Heart right ventricle (tissue), 16 donors: ENCODE results near the gene OCA2. TPM values are rescaled to one million over a fixed set of nuclear protein-coding genes. Genes with fewer than 3 reads are reported as not detected.

ENCODE experiments used
- ATAC-seq, 8 donors: fragments of 200-7000 bp; cut with Tn5 transposase; one replicate each; pipeline ENCODE4 v1.9.1; 2020; ENCODE audit warnings: mild to moderate bottlenecking in 8 of 8, moderate library complexity in 8 of 8, moderate number of reproducible peaks in 1 of 8
- DNase-seq, 2 donors: peaks; one replicate each; pipeline ENCODE4 v3.0.0-alpha.2; 2020
- H3K27ac ChIP-seq, 10 donors: fragments of 200-600 bp; sonication (generic) in 2 of 10; one replicate each; pipeline versions ENCODE4 v1.5.0 to v1.8.0; 2020 to 2022; ENCODE audit warnings: mild to moderate bottlenecking in 3 of 10
- H3K27me3 ChIP-seq, 7 donors: fragments of 200-600 bp; one replicate each; pipeline ENCODE4 v1.8.0; 2021 to 2022; ENCODE audit warnings: mild to moderate bottlenecking in 2 of 7
- H3K36me3 ChIP-seq, 9 donors: fragments of 200-600 bp; sonication (generic) in 1 of 9; one replicate each; pipeline versions ENCODE4 v1.5.0 to v1.8.0; 2020 to 2022; ENCODE audit warnings: mild to moderate bottlenecking in 2 of 9
- H3K4me1 ChIP-seq, 9 donors: fragments of 200-600 bp; sonication (generic) in 1 of 9; one replicate each; pipeline versions ENCODE4 v1.5.0 to v1.8.0; 2020 to 2022; ENCODE audit warnings: mild to moderate bottlenecking in 4 of 9
- H3K4me3 ChIP-seq, 10 donors: fragments of 200-600 bp; sonication (generic) in 2 of 10; one replicate each; pipeline versions ENCODE4 v1.5.0 to v1.8.0; 2020 to 2022; ENCODE audit warnings: mild to moderate bottlenecking in 7 of 10, moderate library complexity in 2 of 10
- H3K9me3 ChIP-seq, 11 donors: fragments of 200-600 bp in 10 of 11; sonication (generic) in 2 of 11; one replicate each; pipeline versions ENCODE4 v1.5.0 to v1.8.0; 2013 to 2022; ENCODE audit warnings: mild to moderate bottlenecking in 2 of 11, control low read depth in 1 of 11, moderate library complexity in 1 of 11
- CTCF ChIP-seq, 9 donors: fragments of 200-600 bp; sonication (generic) in 2 of 9; IDR thresholded peaks; one replicate each; pipeline versions ENCODE4 v1.5.0 to v1.8.0; 2021 to 2022; ENCODE audit warnings: antibody characterized with exemption in 9 of 9, mild to moderate bottlenecking in 5 of 9, moderate library complexity in 1 of 9
- WGBS, 2 donors: extraction: QIAGEN DNeasy Blood & Tissue Kit; methylation state at CpG; one replicate each; pipeline ENCODE4 v1.1.7; 2013; ENCODE audit warnings: inconsistent platforms in 1 of 2; 5-methylcytosine and 5-hydroxymethylcytosine counted together
- intact Hi-C, 10 donors: fragments of 100-400 bp; cut with DNase I; formaldehyde crosslinking; loops; one replicate each; pipeline versions ENCODE4 v1.11.1 to v1.14.2; 2022
- polyA plus RNA-seq, 2 donors: library from polyadenylated mRNA; stranded (reverse); fragments of 200-250 nt; gene quantifications; one replicate each; pipeline ENCODE4 v1.2.3, GENCODE V29; 2013
- total RNA-seq, 10 donors: library from RNA; stranded (reverse); fragmentation: NEBNext Ultra II Directional in 3 of 10; extraction: Animal tissue kit (Norgen Biotek cat#: 25700) in 3 of 10; gene quantifications; one replicate each; pipeline versions ENCODE4 v1.2.1 to v1.2.4, GENCODE V29; 2021 to 2023
- donor health status: Arrhythmogenic right ventricular cardiomyopathy.
- donor health status: ischemic (EF 13 %, LVEDD 7.1; RV severe dilation, severe dysfunction).
- donor health status: healthy with polysubstance abuse.
- donor health status: DM: no; HTN: yes; CAD: no.
- donor health status: DM: no; HTN: no; CAD: no.
- donor health status: ischemic (EF 25% LVEDD 6.9; RV normal size, moderate dysfunction).
- donor health status: ischemic (EF 25% LVEDD 5.7; RV mildly dilated, moderate dysfunction).
- donor health status: healthy.
- donor health status: DM: yes; HTN: yes; CAD: no.
- donor health status: Ischemic cardiomyopathy.
- donor health status: ischemic (EF 35%, LVEDD 5.7; RV mildly dilated, moderate dysfunction).
- donor health status: nonischemic (EF 11% LVEDD 7.7; RV severe dilation, severe dysfunction).
- donor health status: DM: yes; HTN: yes; CAD: no.
- donor health status: PGD.
- donor health status: ischemic (EF 29% LVEDD 5.4; RV normal size, mild dysfunction).
- donor health status: nonischemic (EF 23%, LVEDD 6.1; RV moderate dilation, normal function).

The OCA2 gene
- total and polyA plus RNA-seq, 12 donors: 0.04 to 0.32 (median 0.17) TPM; not detected in 6

- Histone ChIP-seq H3K4me1 (no peaks in the 10 kb centered on the region), H3K27ac (no peak overlapping the region), H3K36me3 (no peaks in the 10 kb centered on the region), H3K27me3 (peaks cover 0 to 9% (median 0%) of the 10 kb centered on the region in 7 donors), H3K4me3 (no peak overlapping the region), H3K9me3 (peaks cover 0 to 8% (median 0%) of the 10 kb centered on the region in 11 donors)
- intact Hi-C loops: no loop called here
- WGBS, 2 donors: 82 to 90% methylated on average over 3 of the region's 3 CpGs
- TF ChIP-seq CTCF (IDR thresholded peaks at IDR 0.05): no peak
- no peak for ATAC-seq
- DNase-seq: no peak
Measured at GRCh38 chr15:27842526-27842925, 256.6 kb downstream of the OCA2 start.

GRCh38 chr15:27835233-27835939 is 263.7 kb downstream of the OCA2 start:
- no peaks in the 10 kb centered on the region for H3K9me3 ChIP-seq
- H3K27ac ChIP-seq: no peak overlapping the region
- H3K4me3 ChIP-seq: no peak overlapping the region
- no peak for TF ChIP-seq CTCF (IDR thresholded peaks at IDR 0.05)
- no peaks in the 10 kb centered on the region for H3K36me3 ChIP-seq
- peaks cover 0 to 39% (median 12%) of the 10 kb centered on the region in 7 donors for H3K27me3 ChIP-seq
- no peak for ATAC-seq
- DNase-seq: no peak
- intact Hi-C loops: no loop called here
- H3K4me1 ChIP-seq: no peaks in the 10 kb centered on the region
- WGBS, 2 donors: 82 to 89% methylated on average over 13 of the region's 13 CpGs

DNA sequence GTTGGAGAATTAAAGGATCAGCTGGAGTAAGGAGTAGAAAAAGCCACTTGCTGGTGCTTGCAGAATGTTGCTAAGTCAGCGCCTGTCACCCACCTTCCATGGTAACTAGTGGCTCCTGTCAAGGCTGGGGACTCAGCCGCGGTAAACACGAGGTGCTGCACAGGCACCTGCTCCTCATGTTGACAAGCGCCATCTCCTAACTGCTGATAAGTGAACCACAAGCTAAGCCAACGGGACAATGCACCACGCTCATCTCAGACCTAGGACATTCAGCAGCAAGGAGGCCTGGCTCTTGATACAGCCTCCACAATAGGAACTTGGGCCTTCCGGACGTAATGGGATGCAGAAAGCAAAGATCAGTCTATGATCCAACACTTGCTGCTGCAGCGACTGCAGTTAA is 264.4 kb downstream of the OCA2 start:
- no peaks in the 10 kb centered on the region for H3K36me3 ChIP-seq
- H3K4me3 ChIP-seq: no peak overlapping the region
- no peak overlapping the region for H3K27ac ChIP-seq
- WGBS, 2 donors: 77 to 83% methylated on average over 10 of the region's 10 CpGs
- peaks cover 0 to 46% (median 12%) of the 10 kb centered on the region in 7 donors for H3K27me3 ChIP-seq
- no peak for TF ChIP-seq CTCF (IDR thresholded peaks at IDR 0.05)
- no peak for ATAC-seq
- intact Hi-C loops: no loop called here
- no peaks in the 10 kb centered on the region for H3K9me3 ChIP-seq
- DNase-seq: no peak
- H3K4me1 ChIP-seq: no peaks in the 10 kb centered on the region

DNA sequence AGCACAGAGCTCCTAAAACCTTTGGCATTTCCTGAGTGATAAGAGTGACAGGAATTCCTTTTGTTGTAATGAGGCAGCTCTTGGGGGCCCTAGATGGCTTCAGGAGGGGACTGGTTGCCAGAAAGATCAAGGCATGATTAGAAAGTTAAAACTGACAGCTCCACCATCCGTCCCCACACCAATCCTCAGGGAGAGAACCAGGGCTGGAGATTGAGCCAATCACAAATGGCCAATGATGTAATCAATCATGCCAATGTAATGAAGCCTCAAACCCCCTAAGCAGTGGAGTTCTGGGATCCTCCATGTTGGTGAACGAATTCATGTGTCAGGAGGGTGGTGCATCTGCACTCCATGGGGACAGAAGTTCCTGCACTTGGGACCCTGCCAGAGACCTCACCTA is 265.1 kb downstream of the OCA2 start:
- Histone ChIP-seq H3K4me1 (no peaks in the 10 kb centered on the region), H3K4me3 (no peak overlapping the region), H3K27me3 (peaks cover 0 to 53% (median 12%) of the 10 kb centered on the region in 7 donors), H3K27ac (no peak overlapping the region), H3K36me3 (no peaks in the 10 kb centered on the region), H3K9me3 (no peaks in the 10 kb centered on the region)
- no peak for TF ChIP-seq CTCF (IDR thresholded peaks at IDR 0.05)
- ATAC-seq: no peak
- no peak for DNase-seq
- 62 to 63% methylated on average over 2 of the region's 2 CpGs for WGBS, 2 donors
- intact Hi-C loops: no loop called here
